HepG2 (cell line): ENCODE measurements around the gene MTREX. TPM values are rescaled to one million over a fixed set of nuclear protein-coding genes. Genes with fewer than 3 reads are reported as not detected.

Experiments
- ATAC-seq: fragments of 200-7000 bp; cut with Tn5 transposase; 3 replicates; pipeline ENCODE4 v1.9.1; 2020; ENCODE audit warnings: mild to moderate bottlenecking, moderate library complexity
- BruUV-seq: library from RNA; stranded (reverse); fragments of 400-500 nt; replicated peaks from 2 replicates; lab custom pipeline; 2021; lab: Mats Ljungman, UMichigan
- CTCF ChIA-PET: fragments of 300-600 bp; formaldehyde crosslinking; extraction: SDS; loops from one replicate; lab custom pipeline; 2021; ENCODE audit warnings: low total read pairs, inconsistent platforms, low intra/inter-chr PET ratio; lab: Yijun Ruan, JAX
- POLR2A ChIA-PET: fragments of 350-600 bp; sonication (Branson Sonifier 250); formaldehyde crosslinking; loops from one replicate; lab custom pipeline; 2020; ENCODE audit warnings: antibody characterized with exemption, inconsistent platforms; lab: Yijun Ruan, JAX
- DNase-seq: peaks from one replicate; pipeline ENCODE4 v3.0.0-alpha.2; 2015; ENCODE audit warnings: low spot score
- FAIRE-seq: peaks from 3 replicates; lab custom pipeline; 2011; peaks lifted over from hg19 to GRCh38; lab: Jason Lieb, UNC
- H2AFZ ChIP-seq: one replicate; pipeline ENCODE4 v1.6.1; 2011; ENCODE audit warnings: low read length, inconsistent platforms
- H3K27ac ChIP-seq: fragments of 300-600 bp; 3 replicates; pipeline ENCODE4 v1.8.0; 2011; ENCODE audit warnings: mixed run types, mild to moderate bottlenecking, mixed read lengths, low read length, inconsistent platforms; ENCODE audit not compliant: insufficient read depth; ENCODE audit errors: extremely low read length
- H3K27me3 ChIP-seq, 2 experiments: fragments of 200-600 bp in 1 of 2; 2 replicates in 1 of 2; 3 replicates in 1 of 2; pipeline versions ENCODE4 v1.6.0 to v1.8.0; 2011; ENCODE audit warnings: low read length in 2 of 2, mild to moderate bottlenecking in 2 of 2, moderate library complexity in 2 of 2, inconsistent platforms in 1 of 2; ENCODE audit not compliant: insufficient read depth in 2 of 2, control insufficient read depth in 1 of 2
- H3K36me3 ChIP-seq, 2 experiments: fragments of 200-600 bp in 1 of 2; replicated peaks in 1 of 2; 2 replicates in 1 of 2; 3 replicates in 1 of 2; pipeline versions ENCODE4 v1.5.1 to v1.8.0; 2011; ENCODE audit warnings: low read length in 2 of 2, inconsistent platforms in 1 of 2; ENCODE audit not compliant: insufficient read depth in 2 of 2, control insufficient read depth in 1 of 2
- H3K4me1 ChIP-seq: 2 replicates; pipeline ENCODE4 v1.5.1; 2012; ENCODE audit warnings: low read length, inconsistent platforms; ENCODE audit not compliant: insufficient read depth
- H3K4me2 ChIP-seq: 2 replicates; pipeline ENCODE4 v1.6.0; 2011; ENCODE audit warnings: low read depth, low read length, inconsistent platforms
- H3K4me3 ChIP-seq, 3 experiments: fragments of 200-600 bp in 1 of 3; sonication (generic), shearing (Covaris generic) in 1 of 3; replicated peaks in 1 of 3; 2 replicates each; pipeline ENCODE4 v1.5.1; 2011 to 2016; ENCODE audit warnings: low read length in 3 of 3, inconsistent platforms in 2 of 3, low read depth in 2 of 3, mild to moderate bottlenecking in 2 of 3, control low read depth in 1 of 3, mixed read lengths in 1 of 3; ENCODE audit not compliant: insufficient read depth in 1 of 3
- H3K79me2 ChIP-seq: one replicate; pipeline ENCODE4 v1.6.1; 2011; ENCODE audit warnings: low read length, inconsistent platforms; ENCODE audit not compliant: insufficient read depth
- H3K9ac ChIP-seq: 2 replicates; pipeline ENCODE4 v1.6.0; 2011; ENCODE audit warnings: mild to moderate bottlenecking, low read depth, low read length, inconsistent platforms; ENCODE audit not compliant: insufficient read depth
- H3K9me3 ChIP-seq: 2 replicates; pipeline ENCODE4 v1.5.1; 2012; ENCODE audit warnings: mild to moderate bottlenecking, low read length
- H4K20me1 ChIP-seq: 2 replicates; pipeline ENCODE4 v1.6.0; 2011; ENCODE audit warnings: inconsistent platforms, mild to moderate bottlenecking, low read length, moderate library complexity; ENCODE audit not compliant: insufficient read depth
- MZF1 ChIP-seq: sonication (generic); formaldehyde crosslinking; IDR thresholded peaks from 2 replicates; pipeline ENCODE4 v1.8.1; 2023; ENCODE audit warnings: mild to moderate bottlenecking, missing genetic modification reagents, borderline replicate concordance
- REXO4 ChIP-seq: sonication (generic); formaldehyde crosslinking; IDR thresholded peaks from 2 replicates; pipeline ENCODE4 v1.8.0; 2022; ENCODE audit warnings: missing genetic modification reagents, mild to moderate bottlenecking, borderline replicate concordance
- SRSF9 ChIP-seq: fragments of 200-400 bp; formaldehyde crosslinking; IDR thresholded peaks from 2 replicates; pipeline ENCODE4 v1.6.1; 2018; ENCODE audit warnings: borderline replicate concordance, mild to moderate bottlenecking, low read depth, low read length; ENCODE audit not compliant: insufficient read depth, poor library complexity, severe bottlenecking
- TBX2 ChIP-seq: sonication (generic); formaldehyde crosslinking; IDR thresholded peaks from 2 replicates; pipeline ENCODE4 v1.5.0; 2020; ENCODE audit warnings: missing genetic modification reagents, mild to moderate bottlenecking, borderline replicate concordance
- WGBS: methylation state at CpG from one replicate; pipeline ENCODE4 v1.1.6; 2017; ENCODE audit warnings: low lambda C conversion rate; 5-methylcytosine and 5-hydroxymethylcytosine counted together
- in situ Hi-C: cut with HindIII; loops from 2 replicates; pipeline ENCODE4 v1.10.0; 2017; ENCODE audit warnings: low pct_unique_long_range_greater_than_20kb; ENCODE audit not compliant: extremely low pct_ligation_motif_present
- intact Hi-C: fragments of 100-400 bp; cut with micrococcal nuclease; formaldehyde crosslinking; loops from one replicate; pipeline ENCODE4 v1.10.0; 2022; ENCODE audit not compliant: unreplicated experiment
- polyA plus RNA-seq, 8 experiments: library from polyadenylated mRNA; depleted of rRNA in 3 of 8; stranded (reverse) in 7 of 8; unstranded in 1 of 8; fragments of >200 nt; fragmentation: Illumina TruSeq in 4 of 8; extraction: Trizol in 4 of 8; gene quantifications; 2 replicates each; pipeline versions ENCODE4 v1.2.1 to v1.2.3, GENCODE V29; 2011 to 2016; ENCODE audit warnings: low read depth in 4 of 8, missing spikeins in 1 of 8, mixed read lengths in 1 of 8; ENCODE audit not compliant: insufficient read depth in 1 of 8
- total RNA-seq, 5 experiments: library from RNA; depleted of rRNA; stranded (reverse); fragments of >200 nt; fragmentation: Illumina TruSeq; extraction: Trizol; gene quantifications; 2 replicates each; pipeline ENCODE4 v1.2.3, GENCODE V29; 2016; ENCODE audit warnings: low read depth in 1 of 5
- TF ChIP-seq, protein P1 (sequence below): sonication (generic); formaldehyde crosslinking; IDR thresholded peaks from 2 replicates; pipeline ENCODE4 v1.9.0; 2021; ENCODE audit warnings: missing genetic modification reagents, borderline replicate concordance
- TF ChIP-seq, protein P2 (sequence below): sonication (generic); formaldehyde crosslinking; IDR thresholded peaks from 2 replicates; pipeline ENCODE4 v1.4.0; 2020; ENCODE audit warnings: missing genetic modification reagents, borderline replicate concordance

The MTREX gene
- total and polyA plus RNA-seq, 2 of the 13 experiments (the other 11 are each of a cell fraction or from before 2014, with no cell fraction given), result 16.4 to 91.5 TPM

- WGBS, result 99% methylated on average over 4 of the region's 4 CpGs
- no peak for ATAC-seq
- Histone ChIP-seq H3K4me2 (no peak overlapping the region), H3K4me3 (no peak overlapping the region), H2AFZ (no peak overlapping the region), H3K9ac (no peak overlapping the region), H3K36me3 (peaks cover 13 to 48% of the 10 kb centered on the region in 2 experiments), H3K27me3 (no peaks in the 10 kb centered on the region), H3K4me1 (no peaks in the 10 kb centered on the region), H4K20me1 (no peaks in the 10 kb centered on the region), H3K27ac (no peak overlapping the region), H3K79me2 (no peaks in the 10 kb centered on the region), H3K9me3 (no peaks in the 10 kb centered on the region)
- FAIRE-seq, result no peak
- ChIA-PET POLR2A (no interaction called here), CTCF (no interaction called here)
- in situ Hi-C loops, result no loop called here
- no TSS peak for BruUV-seq
- TF ChIP-seq MZF1 (CRISPR knock-in tag) (no peak), TBX2 (CRISPR knock-in tag) (no peak)
- DNase-seq, result no peak
- intact Hi-C loops, result no loop called here
Measured at GRCh38 chr5:55278778-55279177, 29.0 kb upstream of the MTREX start.

DNA sequence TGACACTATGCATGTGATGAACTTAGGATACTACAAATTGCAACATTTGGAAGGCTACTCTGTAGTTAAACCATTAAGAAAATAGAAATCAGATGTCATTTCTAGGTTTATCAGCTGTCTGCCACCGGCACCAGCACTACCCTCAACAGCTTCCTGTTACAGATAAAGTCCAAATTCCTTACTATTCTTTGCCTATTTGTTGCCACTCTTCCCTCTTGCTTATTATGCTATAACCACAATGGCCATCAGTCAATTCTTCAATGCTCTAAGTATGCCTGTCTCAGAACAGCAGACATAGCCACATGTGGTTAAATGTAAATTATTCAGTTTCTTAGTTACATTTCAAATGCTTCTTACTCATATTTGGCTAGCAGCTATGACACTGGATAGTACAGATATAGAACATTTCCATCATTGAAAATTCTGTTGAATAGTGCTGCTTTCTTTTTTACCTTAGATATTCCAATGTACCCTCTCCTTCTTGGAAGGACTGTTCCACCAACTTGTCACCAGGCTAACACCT lies 21.3 kb upstream of the MTREX start:
- ChIA-PET CTCF (no interaction called here), POLR2A (no interaction called here)
- no peaks in the 10 kb centered on the region for H3K9me3 ChIP-seq
- no peak overlapping the region for H3K4me3 ChIP-seq
- ATAC-seq (no peak), FAIRE-seq (no peak), DNase-seq (no peak)
- H3K4me2 ChIP-seq, result no peak overlapping the region
- H3K9ac ChIP-seq, result no peak overlapping the region
- BruUV-seq, result no TSS peak
- H3K36me3 ChIP-seq, result peaks cover 6 to 46% of the 10 kb centered on the region in 2 experiments
- no peaks in the 10 kb centered on the region for H3K79me2 ChIP-seq
- in situ Hi-C loops, result no loop called here
- H3K27ac ChIP-seq, result no peak overlapping the region
- 95% methylated on average over 1 of the region's 1 CpG for WGBS
- intact Hi-C loops, result no loop called here
- H3K27me3 ChIP-seq, result no peaks in the 10 kb centered on the region
- no peak overlapping the region for H2AFZ ChIP-seq
- no peaks in the 10 kb centered on the region for H4K20me1 ChIP-seq
- no peaks in the 10 kb centered on the region for H3K4me1 ChIP-seq
- TF ChIP-seq REXO4, result no peak
- TF ChIP-seq SRSF9, result no peak
- TF ChIP-seq, protein P1, sequence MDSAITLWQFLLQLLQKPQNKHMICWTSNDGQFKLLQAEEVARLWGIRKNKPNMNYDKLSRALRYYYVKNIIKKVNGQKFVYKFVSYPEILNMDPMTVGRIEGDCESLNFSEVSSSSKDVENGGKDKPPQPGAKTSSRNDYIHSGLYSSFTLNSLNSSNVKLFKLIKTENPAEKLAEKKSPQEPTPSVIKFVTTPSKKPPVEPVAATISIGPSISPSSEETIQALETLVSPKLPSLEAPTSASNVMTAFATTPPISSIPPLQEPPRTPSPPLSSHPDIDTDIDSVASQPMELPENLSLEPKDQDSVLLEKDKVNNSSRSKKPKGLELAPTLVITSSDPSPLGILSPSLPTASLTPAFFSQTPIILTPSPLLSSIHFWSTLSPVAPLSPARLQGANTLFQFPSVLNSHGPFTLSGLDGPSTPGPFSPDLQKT, result no peak
- TF ChIP-seq, protein P2, sequence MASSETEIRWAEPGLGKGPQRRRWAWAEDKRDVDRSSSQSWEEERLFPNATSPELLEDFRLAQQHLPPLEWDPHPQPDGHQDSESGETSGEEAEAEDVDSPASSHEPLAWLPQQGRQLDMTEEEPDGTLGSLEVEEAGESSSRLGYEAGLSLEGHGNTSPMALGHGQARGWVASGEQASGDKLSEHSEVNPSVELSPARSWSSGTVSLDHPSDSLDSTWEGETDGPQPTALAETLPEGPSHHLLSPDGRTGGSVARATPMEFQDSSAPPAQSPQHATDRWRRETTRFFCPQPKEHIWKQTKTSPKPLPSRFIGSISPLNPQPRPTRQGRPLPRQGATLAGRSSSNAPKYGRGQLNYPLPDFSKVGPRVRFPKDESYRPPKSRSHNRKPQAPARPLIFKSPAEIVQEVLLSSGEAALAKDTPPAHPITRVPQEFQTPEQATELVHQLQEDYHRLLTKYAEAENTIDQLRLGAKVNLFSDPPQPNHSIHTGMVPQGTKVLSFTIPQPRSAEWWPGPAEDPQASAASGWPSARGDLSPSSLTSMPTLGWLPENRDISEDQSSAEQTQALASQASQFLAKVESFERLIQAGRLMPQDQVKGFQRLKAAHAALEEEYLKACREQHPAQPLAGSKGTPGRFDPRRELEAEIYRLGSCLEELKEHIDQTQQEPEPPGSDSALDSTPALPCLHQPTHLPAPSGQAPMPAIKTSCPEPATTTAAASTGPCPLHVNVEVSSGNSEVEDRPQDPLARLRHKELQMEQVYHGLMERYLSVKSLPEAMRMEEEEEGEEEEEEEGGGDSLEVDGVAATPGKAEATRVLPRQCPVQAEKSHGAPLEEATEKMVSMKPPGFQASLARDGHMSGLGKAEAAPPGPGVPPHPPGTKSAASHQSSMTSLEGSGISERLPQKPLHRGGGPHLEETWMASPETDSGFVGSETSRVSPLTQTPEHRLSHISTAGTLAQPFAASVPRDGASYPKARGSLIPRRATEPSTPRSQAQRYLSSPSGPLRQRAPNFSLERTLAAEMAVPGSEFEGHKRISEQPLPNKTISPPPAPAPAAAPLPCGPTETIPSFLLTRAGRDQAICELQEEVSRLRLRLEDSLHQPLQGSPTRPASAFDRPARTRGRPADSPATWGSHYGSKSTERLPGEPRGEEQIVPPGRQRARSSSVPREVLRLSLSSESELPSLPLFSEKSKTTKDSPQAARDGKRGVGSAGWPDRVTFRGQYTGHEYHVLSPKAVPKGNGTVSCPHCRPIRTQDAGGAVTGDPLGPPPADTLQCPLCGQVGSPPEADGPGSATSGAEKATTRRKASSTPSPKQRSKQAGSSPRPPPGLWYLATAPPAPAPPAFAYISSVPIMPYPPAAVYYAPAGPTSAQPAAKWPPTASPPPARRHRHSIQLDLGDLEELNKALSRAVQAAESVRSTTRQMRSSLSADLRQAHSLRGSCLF (CRISPR knock-in tag), result no peak
